GM12891 (cell line): ENCODE results near the gene F11R.
"Not testable (repeated sequence)": the region's sequence is repeated elsewhere in the genome, so short reads cannot be mapped to it uniquely, and the experiment has no call there.

Source experiments
- DNase-seq: peaks from one replicate; pipeline ENCODE4 v3.0.0; 2011; ENCODE audit warnings: low spot score; ENCODE audit not compliant: insufficient read length
- FAIRE-seq: peaks from 2 replicates; lab custom pipeline; 2011; peaks lifted over from hg19 to GRCh38; lab: Jason Lieb, UNC
- PAX5 ChIP-seq: IDR thresholded peaks from 2 replicates; pipeline ENCODE4 v1.6.1; 2011; ENCODE audit warnings: low read length, moderate library complexity, mild to moderate bottlenecking; ENCODE audit not compliant: insufficient read depth, severe bottlenecking
- POLR2A ChIP-seq: IDR thresholded peaks from 2 replicates; pipeline ENCODE4 v1.6.1; 2011; ENCODE audit warnings: low read depth, low read length, control low read depth
- POLR2AphosphoS5 ChIP-seq: IDR thresholded peaks from 2 replicates; pipeline ENCODE4 v1.6.1; 2011; ENCODE audit warnings: low read depth, low read length, control low read depth
- POU2F2 ChIP-seq: IDR thresholded peaks from 2 replicates; pipeline ENCODE4 v1.6.1; 2011; ENCODE audit warnings: low read depth, mild to moderate bottlenecking, control low read depth, low read length, moderate library complexity
- SPI1 ChIP-seq: IDR thresholded peaks from 2 replicates; pipeline ENCODE4 v1.6.1; 2011; ENCODE audit warnings: low read depth, low read length, control low read depth
- TAF1 ChIP-seq: IDR thresholded peaks from 2 replicates; pipeline ENCODE4 v1.6.1; 2011; ENCODE audit warnings: low read depth, low read length, control low read depth

Gene F11R

DNA sequence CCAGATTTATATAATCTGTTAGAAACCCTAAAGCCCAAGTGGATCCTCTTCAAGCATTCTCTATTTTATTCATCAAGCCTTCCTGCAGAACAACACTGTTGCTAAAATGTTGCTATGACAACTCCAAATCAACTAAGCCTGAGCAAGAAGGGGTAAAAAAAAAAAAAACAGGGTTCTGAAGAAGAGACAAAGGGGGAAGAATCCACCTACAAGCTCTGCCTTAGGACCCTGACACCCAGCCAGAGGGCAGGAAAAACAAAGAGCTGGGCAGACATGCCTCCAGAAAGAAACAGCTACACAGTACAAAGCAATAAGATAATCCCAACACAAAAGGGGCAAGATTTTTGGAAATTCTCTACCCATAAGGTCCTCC is 23.6 kb upstream of the F11R start:
- DNase-seq (no peak), FAIRE-seq (no peak)
- TF ChIP-seq POU2F2 (no peak), POLR2AphosphoS5 (no peak), TAF1 (no peak), SPI1 (no peak), PAX5 (no peak), POLR2A (no peak)

DNA sequence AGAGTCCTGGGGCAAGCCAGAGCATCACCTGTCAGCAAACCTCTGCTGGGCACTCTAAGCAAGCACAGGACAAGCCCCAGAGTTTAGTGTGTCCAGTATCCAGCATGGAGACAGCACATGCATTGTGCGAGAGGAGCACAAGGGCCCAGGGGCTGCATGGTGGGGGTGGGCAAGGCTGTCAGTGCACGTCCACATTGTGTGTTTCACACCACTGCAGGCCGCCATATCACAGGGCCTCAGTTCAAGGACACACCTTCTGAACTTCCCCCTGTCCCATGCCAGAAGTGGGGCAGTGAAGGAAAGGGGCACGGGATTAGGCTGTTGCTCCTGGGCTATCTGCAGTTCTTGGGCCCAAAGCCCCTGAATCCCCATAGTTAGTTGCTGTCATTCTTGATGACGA is 18.6 kb upstream of the F11R start:
- TF ChIP-seq POU2F2 (no peak), POLR2AphosphoS5 (no peak), PAX5 (no peak), POLR2A (no peak), SPI1 (no peak), TAF1 (no peak)
- no peak for DNase-seq
- FAIRE-seq = no peak

DNA sequence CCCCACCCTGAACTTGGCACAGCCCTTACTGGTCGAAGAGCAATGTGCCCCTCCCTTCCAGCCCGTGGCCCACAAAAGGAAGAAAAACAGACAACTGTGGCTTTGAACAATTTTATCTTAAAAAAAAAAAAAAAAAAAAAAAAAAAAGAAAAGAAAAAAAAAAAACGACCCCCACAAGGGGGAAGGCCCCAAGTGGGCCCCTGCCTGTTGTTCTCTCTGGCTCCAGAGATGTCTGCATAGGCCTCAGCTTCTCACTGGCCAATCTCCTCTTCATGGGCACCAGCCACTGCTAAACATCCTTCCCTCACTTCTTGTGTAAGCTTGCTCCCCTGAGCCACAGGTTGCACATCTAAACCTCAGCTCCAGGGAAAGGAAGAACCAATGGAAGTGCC is 18.2 kb upstream of the F11R start:
- DNase-seq (no peak), FAIRE-seq (no peak)
- no peak for TF ChIP-seq POLR2AphosphoS5
- no peak for TF ChIP-seq PAX5
- TF ChIP-seq POLR2A = no peak
- TF ChIP-seq SPI1 = no peak
- no peak for TF ChIP-seq TAF1
- TF ChIP-seq POU2F2 = no peak

DNA sequence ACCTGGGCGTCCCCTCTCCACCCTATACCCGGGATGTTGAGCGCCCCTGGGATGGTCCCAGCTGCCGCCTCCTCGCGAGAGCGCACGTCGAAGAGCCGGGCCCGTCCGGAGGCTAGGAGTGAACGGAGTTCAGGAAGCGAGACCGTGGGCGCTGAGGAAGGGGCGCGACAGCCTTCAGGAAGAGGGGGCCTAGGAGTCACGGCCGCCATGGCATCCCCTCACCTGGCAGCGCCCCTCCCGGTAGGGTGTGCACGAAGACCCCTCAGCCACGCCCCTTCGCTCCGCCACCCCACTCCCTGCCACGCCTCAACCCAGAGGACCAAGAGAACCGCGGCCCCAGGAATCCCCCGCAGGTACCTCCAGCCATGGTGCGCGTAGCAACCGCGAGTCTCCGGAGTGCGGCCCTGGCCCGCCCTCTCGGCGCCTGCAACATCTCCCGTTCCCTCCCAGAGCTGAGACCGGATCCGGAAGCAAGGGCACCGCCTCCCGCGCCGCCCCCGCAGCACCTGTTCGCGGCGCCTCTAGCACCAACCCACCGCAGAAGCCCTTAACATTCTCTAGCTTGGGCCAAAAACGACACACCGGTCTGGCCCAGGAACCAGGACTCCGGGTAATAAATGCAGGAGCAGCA is 17.7 kb upstream of the F11R start, which contains the start of gene TSTD1:
TSTD1 (minus strand) TSS at position 442 of the 631 bp plus-strand sequence; CDS start at position 367, 75 bp downstream.
- DNase-seq = peak; percentile 89
- peak; percentile 94 for FAIRE-seq
- TF ChIP-seq PAX5 = no peak
- TF ChIP-seq POU2F2 = peak; percentile 17; the same call in 1 of the 2 replicates
- peak; percentile 90 for TF ChIP-seq POLR2AphosphoS5
- TF ChIP-seq POLR2A = peak; percentile 88; the same call in 1 of the 2 replicates
- TF ChIP-seq TAF1 = peak; percentile 58; the same call in 1 of the 2 replicates
- no peak for TF ChIP-seq SPI1

DNA sequence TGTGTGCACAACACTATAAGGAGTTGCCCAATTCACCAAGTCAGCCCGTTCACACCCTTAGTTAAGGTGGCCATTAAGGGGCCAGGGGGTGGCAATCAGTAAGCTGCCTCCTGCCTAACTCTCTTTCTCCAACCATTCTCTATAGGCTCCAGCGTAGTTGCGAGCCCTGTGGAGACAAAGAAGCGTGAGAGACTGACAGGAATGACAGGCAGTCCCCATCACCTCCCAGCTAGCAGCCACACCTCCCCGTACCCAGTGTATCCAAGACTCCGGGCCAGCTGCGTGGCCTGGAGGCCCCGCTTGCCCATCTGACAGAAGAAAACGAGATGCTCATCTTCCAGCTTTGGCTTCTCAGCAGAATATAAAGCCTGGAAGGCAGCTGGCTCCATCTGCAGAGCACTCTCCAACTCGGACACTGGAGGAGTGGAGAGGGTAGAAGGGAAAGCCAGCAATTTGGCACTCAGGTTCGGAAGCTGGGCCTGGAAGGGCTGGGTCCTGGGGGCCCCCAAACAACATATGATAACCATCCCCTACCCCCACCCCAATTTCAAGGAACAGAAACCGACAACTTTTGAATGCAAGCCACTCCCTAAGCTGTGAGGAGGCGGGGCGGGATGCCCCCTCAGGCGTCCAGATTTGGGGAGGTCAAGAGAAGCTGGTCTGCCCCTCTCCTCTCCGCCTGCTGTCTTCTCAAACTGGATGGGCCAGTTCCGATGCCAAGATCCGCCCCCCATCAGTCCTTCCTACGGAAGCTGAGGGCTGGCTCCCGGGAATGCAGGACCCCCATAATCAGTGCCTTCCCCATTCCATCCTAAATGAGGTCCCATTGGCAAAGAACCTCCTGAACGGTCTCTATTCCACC is 16.9 kb upstream of the F11R start:
- DNase-seq = no peak
- FAIRE-seq = no peak
- TF ChIP-seq POU2F2 (no peak), POLR2AphosphoS5 (no peak), SPI1 (peak; percentile 55), TAF1 (no peak)

DNA sequence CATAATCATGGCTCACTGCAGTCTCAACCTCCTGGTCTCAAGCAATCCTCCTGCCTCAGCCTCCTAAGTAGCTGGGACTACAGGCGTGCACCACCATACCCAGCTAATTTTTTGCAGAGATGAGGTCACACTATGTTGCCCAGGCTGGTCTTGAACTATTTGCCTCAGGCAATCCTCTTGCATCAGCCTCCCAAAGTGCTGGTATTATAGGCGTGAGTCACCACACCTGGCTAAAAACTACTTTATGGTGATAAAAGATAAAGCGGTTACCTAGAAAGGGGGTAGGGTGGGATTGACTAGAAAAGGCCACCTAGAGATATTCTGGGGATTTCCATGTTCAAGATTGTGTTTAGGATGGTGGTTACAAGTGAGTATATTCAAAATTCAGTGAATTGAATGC is 12.8 kb upstream of the F11R start:
- TF ChIP-seq POU2F2 = no peak
- TF ChIP-seq TAF1 = no peak
- no peak for TF ChIP-seq POLR2AphosphoS5
- TF ChIP-seq POLR2A = no peak
- TF ChIP-seq SPI1 = no peak
- no peak for TF ChIP-seq PAX5
- DNase-seq (no peak), FAIRE-seq (no peak)

DNA sequence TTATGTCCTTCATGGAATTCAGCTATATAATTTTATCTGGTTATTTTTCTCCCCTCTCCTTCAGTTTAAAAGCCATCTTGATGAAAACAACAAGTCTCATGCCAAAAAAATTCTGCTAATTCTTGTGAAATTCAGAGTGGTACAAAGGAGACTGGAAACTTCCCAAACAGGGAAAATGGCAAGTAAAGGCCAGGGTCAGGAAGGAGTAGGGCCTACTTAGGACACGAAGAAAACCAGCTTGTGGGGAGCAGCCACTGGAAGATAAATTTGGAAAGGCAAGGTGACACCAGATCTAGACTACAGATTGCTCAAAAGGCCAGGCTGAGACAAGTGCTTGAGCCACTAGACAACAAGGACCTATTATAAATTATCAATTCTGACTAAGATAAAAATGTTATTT is 11.5 kb upstream of the F11R start:
- no peak for FAIRE-seq
- no peak for DNase-seq
- no peak for TF ChIP-seq TAF1

DNA sequence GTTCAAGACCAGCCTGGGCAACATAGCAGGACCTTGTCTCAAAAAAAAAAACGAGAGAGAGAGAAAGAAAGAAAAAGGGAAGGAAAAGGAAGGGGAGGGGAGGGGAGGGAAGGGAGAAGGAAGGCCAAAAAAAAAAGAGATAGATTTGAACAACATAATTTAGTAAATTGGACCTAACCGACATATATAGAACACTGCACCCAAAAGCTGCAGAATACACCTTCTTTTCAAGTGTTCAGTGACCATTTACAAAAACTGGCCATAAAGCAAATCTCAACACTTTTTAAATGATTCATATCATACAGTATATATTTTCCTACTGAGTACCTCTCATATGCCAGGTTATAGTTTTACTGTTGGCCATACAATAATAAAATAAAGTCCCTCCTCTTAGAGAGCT is 10.9 kb upstream of the F11R start:
- TF ChIP-seq POLR2A (no peak), SPI1 (no peak), POLR2AphosphoS5 (no peak), PAX5 (no peak), TAF1 (no peak), POU2F2 (no peak)
- no peak for DNase-seq
- FAIRE-seq = no peak

DNA sequence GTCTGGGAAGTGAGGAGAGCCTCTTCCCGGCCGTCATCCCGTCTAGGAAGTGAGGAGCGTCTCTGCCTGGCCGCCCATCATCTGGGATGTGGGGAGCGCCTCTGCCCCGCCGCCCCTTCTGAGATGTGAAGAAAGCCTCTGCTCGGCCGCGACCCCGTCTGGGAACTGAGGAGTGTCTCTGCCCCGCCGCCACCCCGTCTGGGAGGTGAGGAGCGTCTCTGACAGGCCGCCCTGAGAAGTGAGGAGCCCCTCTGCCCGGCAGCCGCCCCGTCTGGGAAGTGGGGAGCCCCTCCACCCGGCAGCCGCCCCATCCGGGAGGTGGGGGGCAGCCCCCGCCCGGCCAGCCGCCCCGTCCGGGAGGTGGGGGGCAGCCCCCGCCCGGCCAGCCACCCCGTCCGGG is 8.5 kb upstream of the F11R start:
- not testable (repeated sequence) for FAIRE-seq, DNase-seq

DNA sequence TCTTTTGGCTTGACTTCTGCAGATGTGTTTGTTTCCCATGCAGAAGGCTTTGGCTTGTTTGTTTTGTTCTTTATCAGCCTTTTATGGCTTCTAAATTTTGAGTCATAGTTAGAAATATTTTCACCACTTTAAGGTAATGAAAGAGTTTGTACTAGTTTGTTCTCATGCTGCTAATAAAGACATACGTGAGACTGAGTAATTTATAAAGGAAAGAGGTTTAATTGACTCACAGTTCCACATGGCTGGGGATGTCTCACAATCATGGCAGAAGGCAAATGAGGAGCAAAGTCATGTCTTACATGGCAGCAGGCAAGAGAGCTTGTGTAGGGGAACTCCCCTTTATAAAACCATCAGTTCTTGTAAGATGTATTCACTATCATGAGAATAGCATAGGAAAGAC is 6.0 kb upstream of the F11R start:
- FAIRE-seq, DNase-seq: not testable (repeated sequence)
- TF ChIP-seq PAX5 = peak; percentile 51

DNA sequence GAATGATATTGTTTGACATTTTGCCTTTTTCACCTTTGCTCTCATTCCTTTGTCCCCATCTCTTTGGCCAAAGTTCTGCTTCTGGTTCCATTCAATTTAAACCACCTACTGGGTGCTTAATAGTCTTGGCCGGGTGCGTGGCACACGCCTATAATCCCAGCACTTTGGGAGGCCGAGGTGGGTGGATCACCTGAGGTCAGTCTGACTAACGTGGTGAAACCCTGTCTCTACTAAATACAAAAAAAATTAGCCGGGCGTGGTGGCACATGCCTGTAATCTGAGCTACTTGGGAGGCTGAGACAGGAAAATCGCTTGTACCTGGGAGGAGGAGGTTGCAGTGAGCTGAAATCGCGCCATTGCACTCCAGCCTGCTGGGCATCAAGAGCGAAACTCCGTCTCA is 1.5 kb upstream of the F11R start:
- DNase-seq, FAIRE-seq: not testable (repeated sequence)
